DND-41 (cell line): ENCODE data around the gene SFXN2.

ENCODE experiments used
- ATAC-seq: fragments of 200-7000 bp; cut with Tn5 transposase; 3 replicates; pipeline ENCODE4 v1.9.1; 2021; ENCODE audit warnings: low read depth; ENCODE audit not compliant: insufficient read depth
- DNase-seq: peaks from one replicate; pipeline ENCODE4 v3.0.0-alpha.2; 2020
- H2AFZ ChIP-seq: 2 replicates; pipeline ENCODE4 v1.6.0; 2012; ENCODE audit warnings: low read depth, low read length
- H3K27ac ChIP-seq: 2 replicates; pipeline ENCODE4 v1.5.1; 2012; ENCODE audit warnings: low read length, inconsistent platforms
- H3K27me3 ChIP-seq: fragments of 200-600 bp; sonication (generic); 2 replicates; pipeline ENCODE4 v1.6.0; 2012; ENCODE audit warnings: low read length, mild to moderate bottlenecking, inconsistent platforms; ENCODE audit not compliant: insufficient read depth, poor library complexity
- H3K36me3 ChIP-seq: 2 replicates; pipeline ENCODE4 v1.5.1; 2012; ENCODE audit warnings: low read length, inconsistent platforms; ENCODE audit not compliant: insufficient read depth
- H3K4me1 ChIP-seq: 2 replicates; pipeline ENCODE4 v1.5.1; 2012; ENCODE audit warnings: mild to moderate bottlenecking, low read length; ENCODE audit not compliant: insufficient read depth
- H3K4me2 ChIP-seq: 2 replicates; pipeline ENCODE4 v1.6.0; 2012; ENCODE audit warnings: mild to moderate bottlenecking, moderate library complexity, low read length, inconsistent platforms; ENCODE audit not compliant: insufficient read depth
- H3K4me3 ChIP-seq, 2 experiments: fragments of 200-600 bp in 1 of 2; shearing (Covaris generic) in 1 of 2; 2 replicates each; pipeline ENCODE4 v1.5.1; 2012 to 2016; ENCODE audit warnings: inconsistent platforms in 2 of 2, low read length in 2 of 2, mild to moderate bottlenecking in 2 of 2, low read depth in 1 of 2, moderate library complexity in 1 of 2
- H3K79me2 ChIP-seq: 2 replicates; pipeline ENCODE4 v1.6.0; 2012; ENCODE audit warnings: low read length, inconsistent platforms; ENCODE audit not compliant: insufficient read depth
- H3K9ac ChIP-seq: 2 replicates; pipeline ENCODE4 v1.6.0; 2012; ENCODE audit warnings: low read depth, mild to moderate bottlenecking, inconsistent platforms, low read length, moderate library complexity
- H3K9me3 ChIP-seq: 2 replicates; pipeline ENCODE4 v1.5.1; 2012; ENCODE audit warnings: low read length, moderate library complexity, mild to moderate bottlenecking, inconsistent platforms; ENCODE audit not compliant: insufficient read depth, severe bottlenecking
- H4K20me1 ChIP-seq: 2 replicates; pipeline ENCODE4 v1.6.0; 2012; ENCODE audit warnings: low read length; ENCODE audit not compliant: insufficient read depth
- EZH2 ChIP-seq: IDR thresholded peaks from 3 replicates; pipeline ENCODE4 v1.6.1; 2012; ENCODE audit warnings: borderline replicate concordance, low read depth, mild to moderate bottlenecking, moderate library complexity, low read length, inconsistent platforms; ENCODE audit not compliant: severe bottlenecking
- TF ChIP-seq, protein P1 (sequence below): IDR thresholded peaks from 2 replicates; pipeline ENCODE4 v1.5.1; 2012; ENCODE audit warnings: borderline replicate concordance, low read length, moderate library complexity, mild to moderate bottlenecking; ENCODE audit not compliant: poor library complexity, severe bottlenecking; ENCODE audit errors: extremely low read depth

SFXN2 gene

DNA sequence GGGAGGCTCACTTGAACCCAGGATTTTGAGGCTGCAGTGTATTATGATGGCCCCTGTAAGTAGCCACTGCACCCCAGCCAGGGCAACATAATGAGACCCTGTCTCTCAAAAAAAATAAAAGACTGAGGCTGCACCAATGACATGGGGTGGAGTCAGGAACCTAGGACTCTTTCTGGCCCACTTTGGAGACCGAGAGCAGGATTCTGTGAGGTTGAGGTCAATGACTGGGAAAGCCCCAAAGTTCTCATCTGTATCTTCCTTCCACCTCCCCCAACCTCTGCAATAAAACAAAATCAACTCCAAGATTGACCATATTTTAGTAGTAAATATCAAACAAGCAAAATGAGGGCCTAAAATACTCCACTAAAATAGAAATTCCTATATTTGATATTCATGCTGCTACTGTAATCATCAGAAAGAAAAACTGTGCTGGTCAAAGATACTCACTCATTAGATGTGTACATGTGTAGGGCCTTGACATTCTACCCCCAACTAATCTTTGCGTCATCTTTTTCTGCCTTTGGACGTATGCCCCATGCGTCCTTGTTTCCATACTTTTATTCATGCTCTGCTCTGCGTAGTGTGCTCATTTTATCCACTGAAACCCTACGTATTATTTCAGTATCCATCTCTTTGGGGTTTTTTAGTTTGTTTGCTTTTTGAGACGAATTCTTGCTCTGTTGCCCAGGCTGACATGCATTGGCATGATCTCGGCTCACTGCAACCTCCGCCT lies 53.2 kb downstream of the SFXN2 start:
- H3K36me3 ChIP-seq = peaks cover 7% of the 10 kb centered on the region; the same call in 1 of the 2 replicates
- H3K27ac ChIP-seq = no peak overlapping the region
- H2AFZ ChIP-seq = no peak overlapping the region
- no peaks in the 10 kb centered on the region for H3K9me3 ChIP-seq
- H3K27me3 ChIP-seq = no peaks in the 10 kb centered on the region
- no peak overlapping the region for H3K4me2 ChIP-seq
- ATAC-seq (no peak), DNase-seq (no peak)
- peaks cover 55% of the 10 kb centered on the region for H3K79me2 ChIP-seq
- no peak overlapping the region for H3K4me3 ChIP-seq
- no peak for TF ChIP-seq EZH2
- TF ChIP-seq, protein P1, sequence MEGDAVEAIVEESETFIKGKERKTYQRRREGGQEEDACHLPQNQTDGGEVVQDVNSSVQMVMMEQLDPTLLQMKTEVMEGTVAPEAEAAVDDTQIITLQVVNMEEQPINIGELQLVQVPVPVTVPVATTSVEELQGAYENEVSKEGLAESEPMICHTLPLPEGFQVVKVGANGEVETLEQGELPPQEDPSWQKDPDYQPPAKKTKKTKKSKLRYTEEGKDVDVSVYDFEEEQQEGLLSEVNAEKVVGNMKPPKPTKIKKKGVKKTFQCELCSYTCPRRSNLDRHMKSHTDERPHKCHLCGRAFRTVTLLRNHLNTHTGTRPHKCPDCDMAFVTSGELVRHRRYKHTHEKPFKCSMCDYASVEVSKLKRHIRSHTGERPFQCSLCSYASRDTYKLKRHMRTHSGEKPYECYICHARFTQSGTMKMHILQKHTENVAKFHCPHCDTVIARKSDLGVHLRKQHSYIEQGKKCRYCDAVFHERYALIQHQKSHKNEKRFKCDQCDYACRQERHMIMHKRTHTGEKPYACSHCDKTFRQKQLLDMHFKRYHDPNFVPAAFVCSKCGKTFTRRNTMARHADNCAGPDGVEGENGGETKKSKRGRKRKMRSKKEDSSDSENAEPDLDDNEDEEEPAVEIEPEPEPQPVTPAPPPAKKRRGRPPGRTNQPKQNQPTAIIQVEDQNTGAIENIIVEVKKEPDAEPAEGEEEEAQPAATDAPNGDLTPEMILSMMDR = no peak
- peaks cover 7% of the 10 kb centered on the region; the same call in 1 of the 2 replicates for H3K4me1 ChIP-seq
- no peak overlapping the region for H3K9ac ChIP-seq
- H4K20me1 ChIP-seq = peaks cover 5% of the 10 kb centered on the region; the same call in 1 of the 2 replicates

DNA sequence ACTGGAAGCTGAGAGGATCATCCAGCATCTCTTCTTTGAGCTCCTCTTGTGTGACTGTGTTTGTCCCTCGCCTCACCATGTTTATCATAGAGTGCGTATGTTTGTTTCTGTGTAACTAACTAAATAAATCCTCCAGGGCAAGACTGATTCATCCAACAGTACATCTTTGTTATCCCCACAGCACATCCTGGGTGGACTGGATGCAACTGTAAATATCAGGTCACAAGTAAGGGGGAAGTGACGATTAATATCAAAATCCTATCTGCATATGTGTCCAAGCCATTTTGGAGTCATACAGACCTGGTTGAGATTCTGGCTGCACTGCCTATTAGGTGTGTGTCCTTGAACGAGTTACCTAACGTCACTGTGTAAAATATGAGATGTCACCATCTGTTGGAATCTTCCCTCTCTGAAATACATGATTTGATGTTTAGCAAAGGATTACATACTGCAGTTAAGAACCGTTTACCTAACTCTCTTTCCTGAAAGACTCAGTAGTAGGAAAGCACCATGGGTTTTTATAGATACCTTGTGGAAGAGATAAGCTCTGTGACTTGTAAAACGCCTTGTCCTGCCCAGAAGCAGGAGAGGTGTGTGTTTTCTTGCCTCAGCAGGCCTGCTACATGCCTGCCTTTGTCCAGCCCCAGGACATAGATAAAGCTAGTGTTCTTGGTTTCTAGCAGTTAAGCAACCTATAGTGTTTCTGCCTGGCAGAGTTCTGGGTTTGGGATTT lies 55.1 kb downstream of the SFXN2 start:
- Histone ChIP-seq H3K36me3 (peaks cover 4% of the 10 kb centered on the region; the same call in 1 of the 2 replicates), H3K79me2 (peaks cover 55% of the 10 kb centered on the region), H2AFZ (no peak overlapping the region), H3K9ac (no peak overlapping the region), H3K27ac (no peak overlapping the region), H3K4me3 (no peak overlapping the region), H3K4me2 (no peak overlapping the region), H3K27me3 (no peaks in the 10 kb centered on the region), H4K20me1 (peaks cover 3% of the 10 kb centered on the region; the same call in 1 of the 2 replicates), H3K9me3 (no peaks in the 10 kb centered on the region), H3K4me1 (peaks cover 13% of the 10 kb centered on the region)
- ATAC-seq = no peak
- DNase-seq = no peak
- TF ChIP-seq EZH2 = no peak
- TF ChIP-seq, protein P1 = no peak

DNA sequence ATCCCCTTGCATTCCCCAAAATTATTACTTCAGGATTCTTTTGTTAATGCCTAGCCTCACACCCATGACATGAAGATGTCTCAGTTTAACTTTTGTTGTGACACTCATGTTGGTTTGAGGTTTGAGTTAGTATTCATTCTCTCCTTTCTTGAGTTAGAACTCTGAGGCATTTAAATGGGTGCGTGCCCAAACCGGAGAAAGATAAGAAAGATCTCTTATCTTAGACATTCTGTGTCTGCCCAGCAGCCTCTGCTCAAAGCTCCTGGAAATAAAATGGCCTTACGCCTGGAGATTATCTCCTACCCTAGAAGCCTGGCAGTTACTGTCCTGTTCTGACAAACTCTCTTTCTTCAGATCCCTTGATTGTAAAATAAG lies 55.7 kb downstream of the SFXN2 start:
- Histone ChIP-seq H3K79me2 (peaks cover 54% of the 10 kb centered on the region), H3K4me3 (no peak overlapping the region), H3K9me3 (no peaks in the 10 kb centered on the region), H3K27me3 (no peaks in the 10 kb centered on the region), H3K9ac (no peak overlapping the region), H3K27ac (no peak overlapping the region), H3K4me1 (peaks cover 14% of the 10 kb centered on the region), H3K4me2 (no peak overlapping the region), H2AFZ (no peak overlapping the region), H3K36me3 (peaks cover 4% of the 10 kb centered on the region; the same call in 1 of the 2 replicates), H4K20me1 (peaks cover 3% of the 10 kb centered on the region; the same call in 1 of the 2 replicates)
- DNase-seq (no peak), ATAC-seq (no peak)
- no peak for TF ChIP-seq EZH2
- TF ChIP-seq, protein P1 = no peak
